GM12892 (cell line): Measurements from ENCODE around the gene MYCT1.

ENCODE experiments used
- POLR2A ChIP-seq: IDR thresholded peaks from 2 replicates; pipeline ENCODE4 v1.6.1; 2011; ENCODE audit warnings: low read depth, low read length, control low read depth
- POLR2AphosphoS5 ChIP-seq: IDR thresholded peaks from 2 replicates; pipeline ENCODE4 v1.6.1; 2011; ENCODE audit warnings: low read depth, low read length, control low read depth

GRCh38 chr6:152696522-152696921, 1.2 kb upstream of the MYCT1 start:
- no peak for TF ChIP-seq POLR2AphosphoS5
- TF ChIP-seq POLR2A: no peak
